Endothelial cell (in vitro differentiated cells): ENCODE data around the gene PARD3B. TPM values are rescaled to one million over a fixed set of nuclear protein-coding genes. Genes with fewer than 3 reads are reported as not detected.

ENCODE experiments used
- DNase-seq: peaks from one replicate; pipeline ENCODE4 v3.0.0; 2021; ENCODE audit warnings: low spot score
- H3K27ac Mint-ChIP-seq: one replicate; pipeline ENCODE4 v1.8.0; 2021; ENCODE audit warnings: mixed read lengths, inconsistent platforms; ENCODE audit not compliant: unreplicated experiment
- H3K27me3 Mint-ChIP-seq: one replicate; pipeline ENCODE4 v1.8.0; 2021; ENCODE audit warnings: mild to moderate bottlenecking, moderate library complexity, mixed read lengths, inconsistent platforms; ENCODE audit not compliant: unreplicated experiment
- H3K36me3 Mint-ChIP-seq: one replicate; pipeline ENCODE4 v1.8.0; 2021; ENCODE audit warnings: mild to moderate bottlenecking, low read depth, mixed read lengths, inconsistent platforms; ENCODE audit not compliant: unreplicated experiment
- H3K4me1 Mint-ChIP-seq: one replicate; pipeline ENCODE4 v1.8.0; 2021; ENCODE audit warnings: mild to moderate bottlenecking, mixed read lengths, inconsistent platforms; ENCODE audit not compliant: unreplicated experiment
- H3K4me3 Mint-ChIP-seq: one replicate; pipeline ENCODE4 v1.8.0; 2021; ENCODE audit warnings: mild to moderate bottlenecking, mixed read lengths, inconsistent platforms; ENCODE audit not compliant: unreplicated experiment
- H3K9me3 Mint-ChIP-seq: one replicate; pipeline ENCODE4 v1.8.0; 2021; ENCODE audit warnings: mixed read lengths, inconsistent platforms; ENCODE audit not compliant: unreplicated experiment
- total RNA-seq: library from RNA; stranded (reverse); fragmentation: NEBNext Ultra II Directional; extraction: Animal tissue kit (Norgen Biotek cat#: 25700); gene quantifications from one replicate; pipeline ENCODE4 v1.2.1, GENCODE V29; 2021; ENCODE audit not compliant: unreplicated experiment
- TF ChIP-seq, protein P1 (sequence below): fragments of 200-600 bp; sonication (generic); IDR thresholded peaks from one replicate; pipeline ENCODE4 v1.5.0; 2021; ENCODE audit warnings: antibody characterized with exemption; ENCODE audit not compliant: unreplicated experiment

The PARD3B gene
- total RNA-seq, 1 donor from 2014 or later, result 17.4 TPM

DNA sequence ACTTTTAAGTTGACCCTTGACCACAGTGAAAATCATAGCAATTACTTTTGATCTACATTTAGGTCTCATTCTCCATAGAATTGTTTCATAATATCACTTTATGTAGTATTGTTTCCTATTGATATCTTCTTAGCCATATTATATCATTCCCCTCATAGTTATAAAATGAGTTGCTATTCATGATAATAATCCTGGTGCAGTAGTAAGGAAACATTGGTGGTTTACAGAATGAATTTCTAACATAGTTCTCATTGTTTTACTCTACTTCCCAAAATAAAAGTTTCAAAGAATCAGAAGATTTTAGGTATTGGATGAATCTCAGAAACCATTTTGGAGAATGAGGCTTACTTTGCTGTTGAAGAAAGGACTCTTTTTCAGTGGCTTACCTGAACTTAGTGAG, 246.0 kb downstream of the PARD3B start:
- no peak for DNase-seq
- H3K27ac Mint-ChIP-seq, result no peak overlapping the region
- no peaks in the 10 kb centered on the region for H3K36me3 Mint-ChIP-seq
- H3K27me3 Mint-ChIP-seq, result no peaks in the 10 kb centered on the region
- H3K4me1 Mint-ChIP-seq, result peaks cover 6% of the 10 kb centered on the region
- TF ChIP-seq, protein P1, sequence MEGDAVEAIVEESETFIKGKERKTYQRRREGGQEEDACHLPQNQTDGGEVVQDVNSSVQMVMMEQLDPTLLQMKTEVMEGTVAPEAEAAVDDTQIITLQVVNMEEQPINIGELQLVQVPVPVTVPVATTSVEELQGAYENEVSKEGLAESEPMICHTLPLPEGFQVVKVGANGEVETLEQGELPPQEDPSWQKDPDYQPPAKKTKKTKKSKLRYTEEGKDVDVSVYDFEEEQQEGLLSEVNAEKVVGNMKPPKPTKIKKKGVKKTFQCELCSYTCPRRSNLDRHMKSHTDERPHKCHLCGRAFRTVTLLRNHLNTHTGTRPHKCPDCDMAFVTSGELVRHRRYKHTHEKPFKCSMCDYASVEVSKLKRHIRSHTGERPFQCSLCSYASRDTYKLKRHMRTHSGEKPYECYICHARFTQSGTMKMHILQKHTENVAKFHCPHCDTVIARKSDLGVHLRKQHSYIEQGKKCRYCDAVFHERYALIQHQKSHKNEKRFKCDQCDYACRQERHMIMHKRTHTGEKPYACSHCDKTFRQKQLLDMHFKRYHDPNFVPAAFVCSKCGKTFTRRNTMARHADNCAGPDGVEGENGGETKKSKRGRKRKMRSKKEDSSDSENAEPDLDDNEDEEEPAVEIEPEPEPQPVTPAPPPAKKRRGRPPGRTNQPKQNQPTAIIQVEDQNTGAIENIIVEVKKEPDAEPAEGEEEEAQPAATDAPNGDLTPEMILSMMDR, result no peak
- H3K9me3 Mint-ChIP-seq, result no peaks in the 10 kb centered on the region
- no peak overlapping the region for H3K4me3 Mint-ChIP-seq

DNA sequence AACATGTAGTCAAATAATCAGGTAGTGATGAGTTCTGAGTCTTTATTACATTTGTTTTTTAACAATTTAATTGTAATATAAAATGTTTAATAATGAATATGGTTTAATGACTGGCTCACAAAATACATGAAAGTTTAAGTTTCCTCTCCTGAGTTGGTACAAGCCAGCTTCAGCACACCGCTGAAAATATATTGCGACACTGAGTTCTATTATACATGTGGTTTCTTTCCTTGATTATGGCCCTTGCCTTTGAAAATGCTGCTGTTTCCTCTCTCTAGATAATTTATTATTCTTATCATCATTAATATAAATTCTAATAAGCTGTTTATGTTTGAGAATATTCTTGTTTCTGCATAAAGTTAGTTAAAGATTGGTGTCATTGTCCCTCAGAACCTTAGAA, 249.3 kb downstream of the PARD3B start:
- no peaks in the 10 kb centered on the region for H3K9me3 Mint-ChIP-seq
- no peak for DNase-seq

DNA sequence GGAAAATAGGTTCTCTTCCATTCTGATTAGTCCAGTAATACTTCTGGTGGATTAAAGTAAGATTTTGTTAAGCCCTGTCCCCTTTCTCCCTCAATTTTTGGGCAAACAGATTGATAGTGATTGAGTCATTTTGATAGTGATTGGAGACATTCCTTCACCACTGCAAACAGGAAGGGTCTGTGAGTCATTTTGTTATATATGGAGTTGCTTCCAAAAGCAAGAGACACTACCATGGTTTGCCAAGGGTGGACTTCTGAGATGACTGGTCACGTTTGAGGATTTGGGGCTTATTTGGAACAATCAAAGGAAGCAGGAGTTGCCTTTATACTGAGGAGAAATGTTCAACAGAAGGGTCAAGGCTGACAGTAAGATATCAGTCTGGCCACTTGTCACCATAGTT, 249.9 kb downstream of the PARD3B start:
- H3K4me1 Mint-ChIP-seq, result peaks cover 6% of the 10 kb centered on the region
- H3K4me3 Mint-ChIP-seq, result no peak overlapping the region
- H3K27me3 Mint-ChIP-seq, result no peaks in the 10 kb centered on the region
- H3K27ac Mint-ChIP-seq, result no peak overlapping the region
- DNase-seq, result no peak
- H3K36me3 Mint-ChIP-seq, result no peaks in the 10 kb centered on the region
- TF ChIP-seq, protein P1, result no peak
- no peaks in the 10 kb centered on the region for H3K9me3 Mint-ChIP-seq

More for the DNA sequence above, 249.3 kb downstream of the PARD3B start:
- Mint-ChIP-seq H3K4me3 (no peak overlapping the region), H3K4me1 (peaks cover 6% of the 10 kb centered on the region), H3K27ac (no peak overlapping the region), H3K27me3 (no peaks in the 10 kb centered on the region), H3K36me3 (no peaks in the 10 kb centered on the region)
- TF ChIP-seq, protein P1, result no peak

DNA sequence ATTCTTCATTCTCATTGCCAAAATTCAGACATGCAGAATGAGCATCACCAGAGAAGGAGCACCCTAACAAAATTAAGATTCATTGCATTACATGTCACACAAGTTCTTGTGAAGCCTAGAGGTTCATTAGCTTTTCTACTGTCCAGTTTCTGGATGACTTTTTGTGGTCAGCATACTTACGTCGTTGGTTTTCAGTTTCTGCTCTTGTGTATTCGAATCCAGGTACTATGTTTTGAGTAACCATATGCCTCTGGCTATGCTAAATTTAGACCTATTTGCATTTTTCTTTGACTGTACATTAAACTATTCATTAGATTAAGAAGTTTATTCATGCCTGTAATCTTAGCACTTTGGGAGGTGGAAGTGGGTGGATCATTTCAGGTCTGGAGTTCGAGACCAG, 251.3 kb downstream of the PARD3B start:
- Mint-ChIP-seq H3K36me3 (no peaks in the 10 kb centered on the region), H3K4me3 (no peak overlapping the region), H3K27ac (no peak overlapping the region), H3K4me1 (peaks cover 10% of the 10 kb centered on the region), H3K27me3 (no peaks in the 10 kb centered on the region), H3K9me3 (no peaks in the 10 kb centered on the region)
- no peak for DNase-seq
- TF ChIP-seq, protein P1, result no peak

DNA sequence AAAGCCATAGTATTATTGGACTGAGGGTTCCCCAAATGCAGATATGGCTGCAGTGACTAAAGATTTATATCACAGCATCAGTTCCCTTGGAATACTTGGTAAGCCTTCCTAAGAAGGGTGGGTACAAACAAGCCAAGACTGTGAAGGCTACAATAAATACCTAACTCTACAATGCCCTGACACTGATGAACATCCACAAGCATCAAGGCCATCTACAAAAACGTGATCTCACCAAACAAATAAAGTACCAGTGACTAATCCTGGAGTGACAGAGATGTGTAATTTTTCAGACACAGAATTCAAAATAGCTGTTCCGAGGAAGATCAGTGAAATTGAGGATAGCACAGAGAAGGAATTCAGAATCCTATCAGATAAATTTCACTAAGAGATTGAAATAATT, 254.5 kb downstream of the PARD3B start:
- TF ChIP-seq, protein P1, result no peak
- Mint-ChIP-seq H3K4me3 (no peak overlapping the region), H3K4me1 (peaks cover 13% of the 10 kb centered on the region), H3K27me3 (no peaks in the 10 kb centered on the region), H3K36me3 (no peaks in the 10 kb centered on the region), H3K9me3 (no peaks in the 10 kb centered on the region), H3K27ac (no peak overlapping the region)
- no peak for DNase-seq
